Large intestine (tissue), 3 donors: ENCODE data around the gene ZNF688. TPM values are rescaled to one million over a fixed set of nuclear protein-coding genes. Genes with fewer than 3 reads are reported as not detected.

ENCODE experiments used
- DNase-seq, 2 donors: peaks; one replicate each; pipeline versions ENCODE4 v3.0.0 to v3.0.0-alpha.2; 2013
- H3K27ac ChIP-seq: one replicate; pipeline ENCODE4 v1.5.1; 2013; ENCODE audit warnings: low read length
- H3K27me3 ChIP-seq: 2 replicates; pipeline ENCODE4 v1.6.1; 2013; ENCODE audit warnings: low read length; ENCODE audit not compliant: control insufficient read depth, insufficient read depth
- H3K36me3 ChIP-seq: 2 replicates; pipeline ENCODE4 v1.6.1; 2013; ENCODE audit warnings: low read length; ENCODE audit not compliant: control insufficient read depth, insufficient read depth
- H3K4me1 ChIP-seq: one replicate; pipeline ENCODE4 v1.6.1; 2013; ENCODE audit warnings: low read length; ENCODE audit not compliant: control insufficient read depth, insufficient read depth
- H3K4me3 ChIP-seq: one replicate; pipeline ENCODE4 v1.5.1; 2013; ENCODE audit warnings: low read length
- H3K9me3 ChIP-seq: one replicate; pipeline ENCODE4 v1.6.1; 2013; ENCODE audit warnings: mild to moderate bottlenecking, low read depth, low read length, moderate library complexity; ENCODE audit not compliant: control insufficient read depth
- WGBS: methylation state at CpG from one replicate; pipeline ENCODE4 v1.1.5; 2013; ENCODE audit warnings: low lambda C conversion rate; ENCODE audit not compliant: insufficient coverage; 5-methylcytosine and 5-hydroxymethylcytosine counted together
- polyA plus RNA-seq: library from polyadenylated mRNA; unstranded; fragments of 120-200 nt; gene quantifications from one replicate; pipeline ENCODE4 v1.2.1, GENCODE V29; 2013

ZNF688 gene
- polyA plus RNA-seq, 1 donor, result 15.8 TPM

DNA sequence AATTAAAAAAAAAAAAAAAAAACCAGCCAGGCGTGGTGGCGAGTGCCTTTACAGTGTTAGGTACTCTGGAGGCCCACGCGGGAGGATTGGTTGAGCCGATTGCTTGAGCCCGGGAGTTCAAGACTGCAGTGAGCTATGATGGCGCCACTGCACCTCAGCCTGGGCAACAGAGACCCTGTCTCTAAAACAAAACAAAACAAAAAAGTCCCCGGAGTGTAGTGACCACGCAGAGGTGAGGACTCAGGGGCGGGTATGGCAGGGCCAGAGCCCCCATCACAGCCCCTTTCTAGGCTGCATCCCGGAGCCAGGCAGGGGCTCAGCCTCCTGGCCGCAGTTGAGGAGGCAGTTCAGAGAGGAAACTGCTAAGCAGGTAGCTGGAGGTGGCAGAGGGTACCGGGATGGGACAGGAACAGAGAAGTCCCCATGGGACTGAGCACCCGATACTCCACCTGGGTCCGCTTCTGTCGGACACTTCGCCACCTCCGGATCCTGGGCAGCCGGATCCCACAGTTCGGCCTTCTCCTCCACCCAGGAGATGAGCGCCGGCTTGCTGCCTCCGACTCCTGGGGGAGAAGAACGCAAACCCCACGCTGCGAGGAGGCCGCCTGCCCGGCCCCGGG is 37.7 kb downstream of the ZNF688 start:
- H3K4me3 ChIP-seq, result peak overlapping the region; percentile 79
- H3K27me3 ChIP-seq, result no peaks in the 10 kb centered on the region
- H3K27ac ChIP-seq, result peak overlapping the region; percentile 95
- peaks cover 25% of the 10 kb centered on the region for H3K36me3 ChIP-seq
- peaks cover 4% of the 10 kb centered on the region for H3K9me3 ChIP-seq
- peaks cover 35% of the 10 kb centered on the region for H3K4me1 ChIP-seq
- DNase-seq, result peak in 1 of 2 donors; percentile 78
- WGBS, result no CpG with 5 or more reads among the region's 29 CpGs

DNA sequence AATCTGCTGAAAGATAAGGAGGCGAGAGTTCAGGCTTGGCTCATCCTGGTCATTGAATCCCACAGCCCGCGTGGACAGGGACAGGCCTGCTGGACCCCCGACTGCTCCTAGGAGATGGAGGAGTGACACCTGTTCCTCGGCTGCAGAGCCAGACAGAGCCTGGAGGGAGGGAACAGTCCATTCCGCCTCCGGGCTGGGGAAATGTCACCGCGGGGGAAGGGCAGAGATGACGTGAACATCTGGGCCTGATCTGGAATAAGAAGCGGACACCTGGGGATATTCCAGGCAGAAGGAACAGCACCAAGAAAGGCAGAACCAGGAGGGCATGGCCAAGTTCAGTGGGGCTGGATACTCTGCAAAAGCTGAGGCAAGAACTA is 38.4 kb downstream of the ZNF688 start:
- Histone ChIP-seq H3K4me1 (peaks cover 35% of the 10 kb centered on the region), H3K27ac (peak overlapping the region; percentile 95)

DNA sequence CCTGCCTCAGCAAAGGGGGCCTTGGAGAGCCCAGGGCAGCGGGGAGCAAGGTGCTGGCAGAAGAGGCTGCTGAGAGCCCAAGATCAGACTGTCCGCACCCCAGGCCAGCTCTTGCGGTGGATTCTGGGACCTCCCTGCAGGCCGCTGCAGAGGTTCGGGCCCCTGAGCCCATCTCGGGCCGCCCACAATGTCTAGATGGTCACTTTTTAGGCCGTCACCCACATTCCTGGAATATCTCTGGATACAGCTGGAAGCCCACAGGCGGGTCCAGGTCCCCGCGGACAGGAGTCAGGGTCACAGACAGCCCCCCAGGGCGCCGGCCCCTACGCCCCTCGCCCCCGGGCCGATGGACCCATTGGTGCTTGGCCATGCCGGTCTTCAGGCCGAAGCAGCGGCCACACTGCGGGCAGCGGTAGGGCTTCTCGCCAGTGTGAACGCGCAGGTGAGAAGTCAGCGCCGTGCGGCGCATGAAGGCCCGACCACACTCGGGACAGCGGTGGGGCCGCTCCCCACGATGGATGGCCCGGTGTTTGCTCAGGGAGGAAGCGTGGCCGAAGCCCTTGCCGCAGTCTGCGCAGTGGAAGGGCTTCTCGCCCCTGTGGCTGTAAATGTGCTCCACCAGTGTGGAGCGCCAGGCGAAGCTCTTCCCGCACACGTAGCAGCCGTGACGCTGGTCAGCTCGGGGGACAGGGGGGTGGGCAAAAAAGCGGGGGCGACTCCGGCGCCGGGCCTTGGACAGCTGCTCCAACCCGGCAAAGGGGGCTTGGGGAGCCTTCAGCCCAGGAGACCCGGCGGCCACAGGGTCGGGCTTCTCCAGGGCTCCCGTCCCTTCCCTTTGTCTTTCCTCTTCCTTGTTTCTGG is 39.0 kb downstream of the ZNF688 start:
- Histone ChIP-seq H3K27me3 (no peaks in the 10 kb centered on the region), H3K4me3 (no peak overlapping the region)

More for the DNA sequence above, 38.4 kb downstream of the ZNF688 start:
- H3K9me3 ChIP-seq, result peaks cover 4% of the 10 kb centered on the region
- WGBS, result no CpG with 5 or more reads among the region's 11 CpGs
- H3K36me3 ChIP-seq, result peaks cover 25% of the 10 kb centered on the region
- peak overlapping the region; percentile 79 for H3K4me3 ChIP-seq
- no peak for DNase-seq
- H3K27me3 ChIP-seq, result no peaks in the 10 kb centered on the region

GRCh38 chr16:30530163-30531037 is 41.1 kb downstream of the ZNF688 start:
- Histone ChIP-seq H3K27ac (no peak overlapping the region), H3K36me3 (peaks cover 25% of the 10 kb centered on the region), H3K4me3 (no peak overlapping the region), H3K4me1 (peaks cover 32% of the 10 kb centered on the region), H3K27me3 (no peaks in the 10 kb centered on the region), H3K9me3 (peaks cover 4% of the 10 kb centered on the region)
- no CpG with 5 or more reads among the region's 13 CpGs for WGBS
- peak in 1 of 2 donors; percentile 37 for DNase-seq

More for the DNA sequence above, 39.0 kb downstream of the ZNF688 start:
- no peak for DNase-seq
- Histone ChIP-seq H3K36me3 (peaks cover 25% of the 10 kb centered on the region), H3K4me1 (peaks cover 41% of the 10 kb centered on the region), H3K27ac (peak overlapping the region; percentile 95), H3K9me3 (peaks cover 4% of the 10 kb centered on the region)
- no CpG with 5 or more reads among the region's 57 CpGs for WGBS

DNA sequence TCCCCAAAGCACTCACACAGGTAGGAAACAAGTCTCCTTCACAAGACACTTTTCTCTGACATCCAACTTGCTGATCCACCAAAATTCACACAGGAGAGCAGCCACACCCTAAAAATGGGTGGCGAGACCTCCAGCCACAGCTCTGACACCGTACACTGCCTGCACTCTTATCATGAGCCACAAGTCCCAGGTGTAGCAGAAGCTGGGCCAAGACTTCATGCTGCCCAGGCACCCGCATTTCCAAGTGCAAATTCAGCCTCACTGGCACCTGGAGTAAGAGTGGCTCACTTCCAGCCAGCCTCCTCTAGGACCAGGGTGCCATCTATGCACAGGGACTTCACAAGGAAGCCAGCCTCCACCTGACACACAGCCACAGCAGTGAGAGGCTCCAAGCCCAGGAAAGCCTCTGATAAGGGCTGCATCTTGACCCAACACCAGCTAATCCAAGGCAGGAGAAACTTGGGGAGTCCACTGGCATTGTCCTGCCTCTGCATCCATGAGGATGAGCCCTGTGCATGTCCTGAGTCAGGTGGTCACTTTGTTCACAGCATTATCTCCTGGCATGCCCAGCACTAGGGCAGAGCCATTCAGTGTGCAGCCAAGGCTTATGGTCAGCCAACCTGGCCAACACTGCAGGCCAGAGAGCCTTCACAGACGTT is 42.6 kb downstream of the ZNF688 start:
- Histone ChIP-seq H3K4me3 (no peak overlapping the region), H3K27me3 (no peaks in the 10 kb centered on the region), H3K4me1 (peaks cover 37% of the 10 kb centered on the region), H3K9me3 (peaks cover 18% of the 10 kb centered on the region), H3K36me3 (peaks cover 38% of the 10 kb centered on the region), H3K27ac (no peak overlapping the region)
- no CpG with 5 or more reads among the region's 4 CpGs for WGBS
- DNase-seq, result no peak

GRCh38 chr16:30527635-30528178 is 43.8 kb downstream of the ZNF688 start:
- 0% methylated on average over 2 of the region's 14 CpGs for WGBS
- Histone ChIP-seq H3K27ac (peak overlapping the region; percentile 100), H3K4me3 (peak overlapping the region; percentile 86), H3K4me1 (peaks cover 34% of the 10 kb centered on the region), H3K36me3 (peaks cover 33% of the 10 kb centered on the region), H3K27me3 (no peaks in the 10 kb centered on the region), H3K9me3 (peaks cover 16% of the 10 kb centered on the region)
- DNase-seq, result no peak

GRCh38 chr16:30526823-30527634 is 44.5 kb downstream of the ZNF688 start:
- DNase-seq, result peak; percentile 99 to 100
- no CpG with 5 or more reads among the region's 79 CpGs for WGBS
- Histone ChIP-seq H3K27ac (peak overlapping the region; percentile 100), H3K9me3 (peaks cover 14% of the 10 kb centered on the region), H3K4me1 (peaks cover 38% of the 10 kb centered on the region), H3K36me3 (peaks cover 27% of the 10 kb centered on the region), H3K4me3 (peak overlapping the region; percentile 86), H3K27me3 (no peaks in the 10 kb centered on the region)

DNA sequence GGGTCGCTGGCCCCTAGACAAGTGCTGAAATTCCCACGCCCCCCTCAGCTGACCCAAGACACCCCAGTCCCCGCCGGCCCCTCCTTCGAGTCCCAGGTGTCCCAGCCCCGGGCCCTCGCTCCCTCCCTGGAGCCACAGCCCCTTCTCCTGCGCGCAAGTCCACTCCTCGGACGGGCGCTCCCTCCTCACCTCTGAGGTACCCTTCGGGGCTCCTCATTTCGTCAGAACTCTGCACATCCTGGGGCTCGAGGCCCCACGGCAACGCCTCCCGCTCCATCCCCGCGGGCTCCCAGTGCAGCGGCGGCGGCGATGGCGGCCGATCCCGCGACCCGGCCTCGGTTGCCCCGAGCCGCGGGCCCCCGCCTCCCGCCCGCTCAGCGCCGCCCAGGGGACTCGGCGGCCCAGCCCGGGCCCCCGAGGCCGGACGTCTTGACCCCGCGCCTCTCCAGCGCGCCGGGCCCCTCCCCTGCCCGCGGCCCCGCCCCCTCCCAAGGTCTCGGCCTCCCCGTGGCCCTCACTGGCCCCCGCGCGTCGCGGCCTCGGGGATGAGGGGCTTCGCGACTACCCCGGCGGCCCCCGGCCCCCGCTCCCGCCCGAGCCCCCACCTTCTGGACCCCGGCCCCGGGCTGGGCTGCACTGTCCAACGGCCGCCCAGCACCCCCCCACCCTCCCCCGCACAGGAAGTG is 45.2 kb downstream of the ZNF688 start, which contains the start of gene ZNF768:
TSS of gene ZNF768 (minus strand) at position 430 of the 686 bp plus-strand sequence. CDS start at position 277, 153 bp downstream.
- Histone ChIP-seq H3K4me1 (peaks cover 45% of the 10 kb centered on the region), H3K27ac (peak within 1 kb of the TSS; percentile 100), H3K36me3 (peaks cover 22% of the 10 kb centered on the region), H3K27me3 (no peaks in the 10 kb centered on the region), H3K9me3 (peaks cover 14% of the 10 kb centered on the region), H3K4me3 (peak within 1 kb of the TSS; percentile 86)
- no CpG with 5 or more reads among the region's 73 CpGs for WGBS
- DNase-seq, result peak in 1 of 2 donors; percentile 75

- Histone ChIP-seq H3K9me3 (peaks cover 14% of the 10 kb centered on the region), H3K36me3 (peaks cover 17% of the 10 kb centered on the region), H3K4me3 (peak overlapping the region; percentile 79), H3K27me3 (no peaks in the 10 kb centered on the region), H3K4me1 (peaks cover 46% of the 10 kb centered on the region), H3K27ac (peak overlapping the region; percentile 88)
- no peak for DNase-seq
- WGBS, result no CpG with 5 or more reads among the region's 4 CpGs
Measured at GRCh38 chr16:30525844-30526136, 45.7 kb downstream of the ZNF688 start.
